ENCODE measurements around the gene MRPL2. TPM values are rescaled to one million over a fixed set of nuclear protein-coding genes. Genes with fewer than 3 reads are reported as not detected.
"Not testable (repeated sequence)": the region's sequence is repeated elsewhere in the genome, so short reads cannot be mapped to it uniquely, and the experiment has no call there.

MRPL2 gene
- total RNA-seq, 2 experiments from 2014 or later: 87.7 to 95.1 TPM

GRCh38 chr6:43058531-43058930 is 703 bp downstream of the MRPL2 start:
- intact Hi-C loops (cut with micrococcal nuclease): loop anchor here (2.0 to 5.0 kb wide), 3 partner anchors 158 to 569 kb away; partner anchors contain the start of genes BICRAL and GTPBP2
- CTCF ChIA-PET: interaction anchor here (0.6 to 2.3 kb wide), 2 partner anchors 85 to 596 kb away, joined by 4 to 8 read pairs; no protein-coding TSS in a partner anchor
- H3K36me3 Mint-ChIP-seq (ENCODE audit: low read depth): peaks cover 22% of the 10 kb centered on the region
- H3K4me1 Mint-ChIP-seq (ENCODE audit: low read depth): peaks cover 33% of the 10 kb centered on the region
- H3K27me3 Mint-ChIP-seq (ENCODE audit: low read depth): no peaks in the 10 kb centered on the region
- no peak for DNase-seq
- peak overlapping the region; percentile 93 for H3K27ac Mint-ChIP-seq
- H3K9me3 Mint-ChIP-seq: no peaks in the 10 kb centered on the region
- peak overlapping the region; percentile 86 for H3K4me3 Mint-ChIP-seq

DNA sequence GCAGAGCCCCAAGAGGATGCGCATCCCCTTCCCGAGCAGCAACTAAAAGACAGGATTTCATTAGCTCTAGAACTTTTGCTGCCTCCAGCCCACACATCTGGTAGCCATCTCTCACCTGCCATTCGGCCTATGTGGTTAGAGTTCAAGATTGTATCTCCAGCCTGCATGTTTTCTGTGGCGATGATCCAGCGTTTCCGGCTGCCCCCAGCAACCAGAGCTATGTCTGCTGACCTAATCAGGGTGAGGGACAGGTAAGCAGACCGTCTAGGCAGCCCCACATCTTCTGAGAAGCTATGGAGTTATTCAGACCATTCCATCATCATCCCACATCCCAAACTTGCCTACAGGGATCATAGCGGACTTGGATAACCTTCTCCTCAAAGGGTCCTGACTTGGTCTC is 3.3 kb downstream of the MRPL2 start:
- CTCF ChIA-PET: interaction anchor here (1.0 to 1.3 kb wide), 2 partner anchors 83 to 154 kb away, joined by 3 read pairs; no protein-coding TSS in a partner anchor
- H3K4me1 Mint-ChIP-seq (ENCODE audit: low read depth): peaks cover 49% of the 10 kb centered on the region
- H3K27ac Mint-ChIP-seq: no peak overlapping the region
- H3K9me3 Mint-ChIP-seq: no peaks in the 10 kb centered on the region
- no peaks in the 10 kb centered on the region for H3K27me3 Mint-ChIP-seq (ENCODE audit: low read depth)
- H3K36me3 Mint-ChIP-seq (ENCODE audit: low read depth): peaks cover 20% of the 10 kb centered on the region
- intact Hi-C loops (cut with micrococcal nuclease): loop anchor here (5.0 kb wide), 2 partner anchors 274 to 571 kb away; partner anchors contain the start of genes BICRAL and GTPBP2
- no peak overlapping the region for H3K4me3 Mint-ChIP-seq
- DNase-seq: no peak

DNA sequence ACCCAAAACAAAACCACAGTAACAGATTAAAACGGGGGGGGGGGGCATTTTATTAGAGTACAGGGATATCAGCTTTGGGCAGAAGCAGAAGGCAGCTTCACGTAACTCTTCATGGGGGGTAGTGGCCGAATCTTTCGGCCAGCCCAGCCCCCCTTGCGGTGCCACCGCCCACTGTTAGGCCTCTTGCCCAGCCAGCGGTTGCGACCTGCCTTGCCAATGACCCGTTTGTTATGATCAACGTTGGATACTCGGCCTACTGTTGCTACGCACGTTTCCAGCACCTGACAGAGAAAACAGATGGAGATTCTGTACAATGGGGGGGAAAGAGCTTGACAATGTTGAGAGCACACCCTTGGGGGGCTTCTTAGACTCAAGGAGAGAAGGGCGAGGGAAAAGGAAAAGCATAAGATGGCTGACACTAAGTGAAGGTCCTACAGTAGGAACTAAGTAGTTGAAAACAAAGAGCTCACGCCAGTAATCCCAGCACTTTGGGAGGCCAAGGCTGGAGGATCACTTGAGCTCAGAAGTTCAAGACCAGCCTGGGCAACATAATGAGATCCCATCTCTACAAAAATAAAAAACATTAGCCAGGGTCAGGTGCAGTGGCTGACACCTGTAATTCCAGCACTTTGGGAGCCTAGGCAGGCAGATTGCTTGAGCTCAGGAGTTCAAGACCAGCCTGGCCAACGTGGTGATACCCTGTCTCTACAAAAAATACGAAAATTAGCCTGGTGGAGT is 4.9 kb downstream of the MRPL2 start:
- peaks cover 30% of the 10 kb centered on the region for H3K36me3 Mint-ChIP-seq (ENCODE audit: low read depth)
- H3K27ac Mint-ChIP-seq: peak overlapping the region; percentile 90
- no peak for DNase-seq
- H3K9me3 Mint-ChIP-seq: no peaks in the 10 kb centered on the region
- no peaks in the 10 kb centered on the region for H3K27me3 Mint-ChIP-seq (ENCODE audit: low read depth)
- CTCF ChIA-PET: interaction anchor here (0.7 to 2.9 kb wide), 7 partner anchors 9 to 125 kb away, joined by 3 to 17 read pairs (median 3); partner anchors contain the start of genes CNPY3, KLHDC3 and MEA1
- peaks cover 43% of the 10 kb centered on the region for H3K4me1 Mint-ChIP-seq (ENCODE audit: low read depth)
- intact Hi-C loops (cut with micrococcal nuclease): no loop called here
- H3K4me3 Mint-ChIP-seq: peak overlapping the region; percentile 99

DNA sequence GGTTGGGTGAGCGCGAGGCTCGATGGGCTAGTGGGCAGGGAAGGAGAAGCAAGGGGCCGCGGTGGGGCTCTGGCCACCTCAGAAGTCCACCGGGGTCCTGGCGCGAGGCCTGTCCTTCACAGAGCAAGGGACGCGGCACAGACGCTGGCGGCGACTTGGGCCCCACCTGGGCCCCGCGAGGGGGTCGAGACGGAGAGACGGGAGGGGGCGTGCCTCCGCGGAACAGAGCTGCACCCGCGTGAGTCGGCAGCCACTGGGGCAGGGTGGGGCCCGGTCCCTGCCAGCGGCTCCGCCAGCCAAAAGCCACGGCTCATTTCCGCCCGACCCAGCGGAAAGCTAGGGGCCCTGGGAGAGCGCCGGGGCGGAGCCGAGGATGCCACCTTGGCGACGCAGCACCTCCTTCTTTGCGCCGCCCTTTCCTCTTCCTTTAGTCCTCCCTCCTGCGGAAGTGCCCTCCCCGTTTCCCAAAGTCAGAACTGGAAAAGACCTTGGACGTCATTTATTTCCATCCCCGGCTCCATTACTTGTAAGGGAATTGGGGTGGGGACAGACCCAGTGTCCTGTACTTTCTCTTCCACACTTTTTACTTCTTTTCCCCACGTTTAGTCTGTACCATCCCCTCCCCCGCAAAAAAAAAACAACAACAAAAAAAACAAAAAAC is 5.6 kb downstream of the MRPL2 start, which contains the start of gene CUL7:
TSS of gene CUL7 (minus strand) at position 307 of the 661 bp plus-strand sequence. CDS start 1,063 bp downstream, outside the sequence.
- peak within 1 kb of the TSS; percentile 99 for H3K4me3 Mint-ChIP-seq
- H3K9me3 Mint-ChIP-seq: no peaks in the 10 kb centered on the region
- no peaks in the 10 kb centered on the region for H3K27me3 Mint-ChIP-seq (ENCODE audit: low read depth)
- DNase-seq: peak; percentile 96
- H3K36me3 Mint-ChIP-seq (ENCODE audit: low read depth): peaks cover 33% of the 10 kb centered on the region
- H3K27ac Mint-ChIP-seq: peak within 1 kb of the TSS; percentile 90
- intact Hi-C loops (cut with micrococcal nuclease): loop anchor here (1.0 kb wide), 5 partner anchors 39 to 152 kb away; partner anchors contain the start of genes KLHDC3, PEX6 and SRF
- CTCF ChIA-PET: interaction anchor here (0.7 to 2.9 kb wide), 5 partner anchors 10 to 125 kb away, joined by 3 to 17 read pairs (median 3); partner anchors contain the start of genes CNPY3, KLHDC3 and MEA1
- H3K4me1 Mint-ChIP-seq (ENCODE audit: low read depth): peaks cover 39% of the 10 kb centered on the region

- H3K4me1 Mint-ChIP-seq (ENCODE audit: low read depth): peaks cover 32% of the 10 kb centered on the region
- no peaks in the 10 kb centered on the region for H3K27me3 Mint-ChIP-seq (ENCODE audit: low read depth)
- intact Hi-C loops (cut with micrococcal nuclease): loop anchor here (1.0 kb wide), 5 partner anchors 39 to 152 kb away; partner anchors contain the start of genes KLHDC3, PEX6 and SRF
- CTCF ChIA-PET: interaction anchor here (1.5 to 2.9 kb wide), 2 partner anchors 39 to 91 kb away, joined by 3 to 17 read pairs; partner anchors contain the start of genes KLHDC3 and MEA1
- H3K9me3 Mint-ChIP-seq: no peaks in the 10 kb centered on the region
- DNase-seq: peak; percentile 32
- H3K36me3 Mint-ChIP-seq (ENCODE audit: low read depth): peaks cover 33% of the 10 kb centered on the region
- H3K27ac Mint-ChIP-seq: peak overlapping the region; percentile 90
- H3K4me3 Mint-ChIP-seq: peak overlapping the region; percentile 99
Observed at GRCh38 chr6:43052842-43053544, 6.2 kb downstream of the MRPL2 start.

- CTCF ChIA-PET: no interaction called here
- Mint-ChIP-seq H3K27me3 (ENCODE audit: low read depth) (no peaks in the 10 kb centered on the region), H3K27ac (peak overlapping the region; percentile 90), H3K4me3 (peak overlapping the region; percentile 99), H3K4me1 (ENCODE audit: low read depth) (peaks cover 26% of the 10 kb centered on the region), H3K36me3 (ENCODE audit: low read depth) (peaks cover 30% of the 10 kb centered on the region), H3K9me3 (no peaks in the 10 kb centered on the region)
- intact Hi-C loops (cut with micrococcal nuclease): no loop called here
- no peak for DNase-seq
Observed at GRCh38 chr6:43052225-43052841, 6.9 kb downstream of the MRPL2 start.

GRCh38 chr6:43050981-43051380 is 8.3 kb downstream of the MRPL2 start:
- Mint-ChIP-seq H3K27me3 (ENCODE audit: low read depth) (no peaks in the 10 kb centered on the region), H3K4me1 (ENCODE audit: low read depth) (peaks cover 26% of the 10 kb centered on the region), H3K36me3 (ENCODE audit: low read depth) (peaks cover 25% of the 10 kb centered on the region), H3K9me3 (no peaks in the 10 kb centered on the region), H3K27ac (peak overlapping the region; percentile 37), H3K4me3 (no peak overlapping the region)
- intact Hi-C loops (cut with micrococcal nuclease): no loop called here
- no peak for DNase-seq
- CTCF ChIA-PET: no interaction called here

DNA sequence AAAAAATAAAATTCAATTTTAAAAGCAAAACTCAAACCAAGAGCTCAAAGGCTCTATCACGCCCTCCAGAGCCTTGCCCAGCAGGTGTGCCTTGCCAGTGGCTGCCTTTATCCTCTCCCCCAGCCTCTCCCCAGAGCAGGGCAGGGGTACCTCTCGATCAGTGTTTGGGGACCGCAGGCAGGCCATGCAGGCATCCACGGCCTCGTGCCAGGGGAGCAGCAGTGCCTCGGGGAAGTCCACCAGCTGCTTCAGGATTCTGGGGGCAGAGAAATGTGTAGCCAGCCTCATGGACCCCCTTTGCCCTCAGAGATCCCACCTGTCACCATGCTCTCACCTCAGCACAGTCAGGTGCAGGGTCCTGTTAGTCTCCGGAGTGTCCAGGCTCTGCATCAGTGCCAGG is 11.2 kb downstream of the MRPL2 start:
- peaks cover 30% of the 10 kb centered on the region for H3K36me3 Mint-ChIP-seq (ENCODE audit: low read depth)
- H3K4me3 Mint-ChIP-seq: no peak overlapping the region
- CTCF ChIA-PET: interaction anchor here (0.7 kb wide), 1 partner anchor 365 kb away, joined by 3 read pairs; no protein-coding TSS in a partner anchor
- H3K9me3 Mint-ChIP-seq: no peaks in the 10 kb centered on the region
- no peaks in the 10 kb centered on the region for H3K27me3 Mint-ChIP-seq (ENCODE audit: low read depth)
- H3K27ac Mint-ChIP-seq: no peak overlapping the region
- intact Hi-C loops (cut with micrococcal nuclease): no loop called here
- peaks cover 21% of the 10 kb centered on the region for H3K4me1 Mint-ChIP-seq (ENCODE audit: low read depth)
- no peak for DNase-seq

- H3K36me3 Mint-ChIP-seq (ENCODE audit: low read depth): peaks cover 37% of the 10 kb centered on the region
- CTCF ChIA-PET: no interaction called here
- no peak overlapping the region for H3K4me3 Mint-ChIP-seq
- H3K27ac Mint-ChIP-seq: no peak overlapping the region
- no peak for DNase-seq
- peaks cover under 1% of the 10 kb centered on the region for H3K4me1 Mint-ChIP-seq (ENCODE audit: low read depth)
- H3K9me3 Mint-ChIP-seq: no peaks in the 10 kb centered on the region
- intact Hi-C loops (cut with micrococcal nuclease): no loop called here
- H3K27me3 Mint-ChIP-seq (ENCODE audit: low read depth): no peaks in the 10 kb centered on the region
Observed at GRCh38 chr6:43045371-43045930, 13.8 kb downstream of the MRPL2 start.

GRCh38 chr6:43043310-43043709 is 15.9 kb downstream of the MRPL2 start:
- CTCF ChIA-PET: interaction anchor here (0.6 kb wide), 1 partner anchor 451 kb away, joined by 3 read pairs; no protein-coding TSS in a partner anchor
- no peak for DNase-seq
- Mint-ChIP-seq H3K4me3 (no peak overlapping the region), H3K27ac (no peak overlapping the region), H3K36me3 (ENCODE audit: low read depth) (peaks cover 32% of the 10 kb centered on the region), H3K4me1 (ENCODE audit: low read depth) (no peaks in the 10 kb centered on the region), H3K27me3 (ENCODE audit: low read depth) (no peaks in the 10 kb centered on the region), H3K9me3 (no peaks in the 10 kb centered on the region)
- intact Hi-C loops (cut with micrococcal nuclease): no loop called here

- H3K27ac Mint-ChIP-seq; H3K27me3 Mint-ChIP-seq (ENCODE audit: low read depth); intact Hi-C loops (cut with micrococcal nuclease); H3K4me1 Mint-ChIP-seq (ENCODE audit: low read depth); CTCF ChIA-PET; H3K9me3 Mint-ChIP-seq; H3K4me3 Mint-ChIP-seq; DNase-seq: not testable (repeated sequence)
- H3K36me3 Mint-ChIP-seq (ENCODE audit: low read depth): peaks cover 34% of the 10 kb centered on the region
Observed at GRCh38 chr6:43041475-43041874, 17.8 kb downstream of the MRPL2 start.
